SK-N-SH (cell line): ENCODE measurements around the gene SLC5A11. TPM values are rescaled to one million over a fixed set of nuclear protein-coding genes. Genes with fewer than 3 reads are reported as not detected.

ENCODE experiments used
- CTCF ChIA-PET: fragments of 300-600, 350-600 bp; formaldehyde crosslinking; extraction: SDS; loops from one replicate; lab custom pipeline; 2021; lab: Yijun Ruan, JAX
- POLR2A ChIA-PET: fragments of 350-600 bp; sonication (Branson Sonifier 250); formaldehyde crosslinking; extraction: SDS; loops from one replicate; lab custom pipeline; 2020; ENCODE audit warnings: antibody characterized with exemption, inconsistent platforms; lab: Yijun Ruan, JAX
- DNase-seq: peaks from one replicate; pipeline ENCODE4 v3.0.0; 2012
- H2AFZ ChIP-seq: fragments of 200-600 bp; sonication (generic); 2 replicates; pipeline ENCODE4 v1.8.1; 2016; ENCODE audit warnings: antibody characterized with exemption, mild to moderate bottlenecking, low read depth
- H3F3A ChIP-seq: fragments of 200-600 bp; sonication (generic); replicated peaks from 2 replicates; pipeline ENCODE3; 2016; ENCODE audit warnings: antibody characterized with exemption, mild to moderate bottlenecking; ENCODE audit not compliant: insufficient read depth
- H3K27ac ChIP-seq, 2 experiments: fragments of 200-500 bp in 1 of 2; fragments of 200-600 bp in 1 of 2; sonication (Bioruptor generic) in 1 of 2; sonication (generic), shearing (Covaris generic) in 1 of 2; 2 replicates each; pipeline versions ENCODE4 v1.5.1 to v1.6.1; 2014 to 2016; ENCODE audit warnings: low read depth in 2 of 2, inconsistent platforms in 1 of 2, low read length in 1 of 2, mild to moderate bottlenecking in 1 of 2, mixed read lengths in 1 of 2
- H3K27me3 ChIP-seq: fragments of 200-600 bp; sonication (generic), shearing (Covaris generic); 2 replicates; pipeline ENCODE4 v1.6.1; 2016; ENCODE audit warnings: mixed run types; ENCODE audit not compliant: insufficient read depth
- H3K36me3 ChIP-seq, 2 experiments: fragments of 200-500 bp in 1 of 2; fragments of 200-600 bp in 1 of 2; sonication (Bioruptor generic) in 1 of 2; sonication (generic) in 1 of 2; replicated peaks in 1 of 2; 2 replicates each; pipeline versions ENCODE3 to v1.5.1; 2014 to 2016; ENCODE audit warnings: low read length in 1 of 2, mild to moderate bottlenecking in 1 of 2; ENCODE audit not compliant: insufficient read depth in 2 of 2, control insufficient read depth in 1 of 2
- H3K4me1 ChIP-seq, 2 experiments: fragments of 200-500 bp in 1 of 2; fragments of 200-600 bp in 1 of 2; sonication (Bioruptor generic) in 1 of 2; sonication (generic), shearing (Covaris generic) in 1 of 2; 2 replicates each; pipeline versions ENCODE4 v1.5.1 to v1.6.1; 2014 to 2016; ENCODE audit warnings: low read depth in 1 of 2, low read length in 1 of 2, mixed run types in 1 of 2; ENCODE audit not compliant: insufficient read depth in 2 of 2, control insufficient read depth in 1 of 2
- H3K4me2 ChIP-seq: fragments of 200-600 bp; sonication (generic), shearing (Covaris generic); 2 replicates; pipeline ENCODE4 v1.6.1; 2017; ENCODE audit warnings: mixed run types
- H3K4me3 ChIP-seq, 2 experiments: fragments of 200-500 bp in 1 of 2; fragments of 200-600 bp in 1 of 2; sonication (Bioruptor generic) in 1 of 2; sonication (generic), shearing (Covaris generic) in 1 of 2; 2 replicates each; pipeline versions ENCODE4 v1.5.1 to v1.8.1; 2014 to 2016; ENCODE audit warnings: low read depth in 2 of 2, inconsistent platforms in 1 of 2, low read length in 1 of 2, mild to moderate bottlenecking in 1 of 2, mixed read lengths in 1 of 2, moderate library complexity in 1 of 2
- H3K79me2 ChIP-seq: fragments of 200-600 bp; sonication (generic); 2 replicates; pipeline ENCODE4 v1.8.1; 2017; ENCODE audit warnings: mild to moderate bottlenecking; ENCODE audit not compliant: insufficient read depth
- H3K9ac ChIP-seq: fragments of 200-600 bp; sonication (generic); 2 replicates; pipeline ENCODE4 v1.6.1; 2017; ENCODE audit warnings: mixed run types
- H3K9me2 ChIP-seq: fragments of 200-600 bp; sonication (generic); 2 replicates; pipeline ENCODE4 v1.6.1; 2017; ENCODE audit warnings: mixed run types
- H3K9me3 ChIP-seq: fragments of 200-600 bp; sonication (generic); 2 replicates; pipeline ENCODE4 v1.6.1; 2017; ENCODE audit warnings: mixed run types, mild to moderate bottlenecking, moderate library complexity
- H4K20me1 ChIP-seq: fragments of 200-600 bp; sonication (generic); 2 replicates; pipeline ENCODE4 v1.6.1; 2017; ENCODE audit warnings: mild to moderate bottlenecking, mixed run types; ENCODE audit not compliant: insufficient read depth
- CHD2 ChIP-seq: fragments of 150-350 bp; IDR thresholded peaks from 2 replicates; pipeline ENCODE4 v1.6.1; 2018; ENCODE audit warnings: low read length; ENCODE audit not compliant: partially characterized antibody
- ELF1 ChIP-seq: IDR thresholded peaks from 2 replicates; pipeline ENCODE4 v1.4.0; 2012
- FOXJ3 ChIP-seq: sonication (generic); formaldehyde crosslinking; IDR thresholded peaks from 2 replicates; pipeline ENCODE4 v1.5.1; 2020; ENCODE audit warnings: mild to moderate bottlenecking, missing genetic modification reagents
- GABPA ChIP-seq: IDR thresholded peaks from 2 replicates; pipeline ENCODE4 v1.4.0; 2012; ENCODE audit warnings: low read depth, mild to moderate bottlenecking
- GATA2 ChIP-seq: sonication (generic); formaldehyde crosslinking; IDR thresholded peaks from 2 replicates; pipeline ENCODE4 v1.5.0; 2020; ENCODE audit warnings: mild to moderate bottlenecking, missing genetic modification reagents
- MEF2A ChIP-seq: IDR thresholded peaks from 2 replicates; pipeline ENCODE4 v1.4.0; 2012; ENCODE audit warnings: low read depth, borderline replicate concordance
- MXI1 ChIP-seq: IDR thresholded peaks from 2 replicates; pipeline ENCODE4 v1.6.1; 2012; ENCODE audit warnings: mild to moderate bottlenecking, low read depth, low read length, improper control_type of control experiment
- PBX3 ChIP-seq: IDR thresholded peaks from 2 replicates; pipeline ENCODE4; 2012
- RAD21 ChIP-seq: IDR thresholded peaks from 2 replicates; pipeline ENCODE4 v1.6.1; 2012; ENCODE audit warnings: mild to moderate bottlenecking, low read length
- RFX5 ChIP-seq: IDR thresholded peaks from 2 replicates; pipeline ENCODE4 v1.6.1; 2012; ENCODE audit warnings: mild to moderate bottlenecking, improper control_type of control experiment, low read length
- RXRA ChIP-seq: IDR thresholded peaks from 2 replicates; pipeline ENCODE4 v1.4.0; 2012; ENCODE audit warnings: low read depth, mild to moderate bottlenecking, borderline replicate concordance
- SMC3 ChIP-seq: IDR thresholded peaks from 2 replicates; pipeline ENCODE4 v1.6.1; 2012; ENCODE audit warnings: low read depth, low read length, improper control_type of control experiment
- TAF1 ChIP-seq: IDR thresholded peaks from 2 replicates; pipeline ENCODE4 v1.6.1; 2012; ENCODE audit warnings: low read depth, mild to moderate bottlenecking, low read length, moderate library complexity, borderline replicate concordance
- USF1 ChIP-seq: IDR thresholded peaks from 2 replicates; pipeline ENCODE4 v1.4.0; 2012; ENCODE audit warnings: low read depth, borderline replicate concordance
- USF2 ChIP-seq: fragments of 150-350 bp; IDR thresholded peaks from 2 replicates; pipeline ENCODE4 v1.6.1; 2017; ENCODE audit warnings: antibody characterized with exemption, low read length, low read depth, borderline replicate concordance
- YY1 ChIP-seq: IDR thresholded peaks from 2 replicates; pipeline ENCODE4 v1.4.0; 2012; ENCODE audit warnings: low read depth, mild to moderate bottlenecking
- ZBTB33 ChIP-seq: IDR thresholded peaks from 2 replicates; pipeline ENCODE4 v1.4.0; 2012; ENCODE audit warnings: low read depth, borderline replicate concordance
- WGBS: methylation state at CpG from one replicate; pipeline ENCODE4 v1.1.6; 2017; ENCODE audit warnings: low lambda C conversion rate; 5-methylcytosine and 5-hydroxymethylcytosine counted together
- polyA plus RNA-seq, 3 experiments: library from polyadenylated mRNA; depleted of rRNA; stranded (reverse); fragments of >200 nt; gene quantifications; 2 replicates each; pipeline ENCODE4 v1.2.3, GENCODE V29; 2012

SLC5A11 gene
- polyA plus RNA-seq, 1 of the 3 experiments (the other 2 are of a cell fraction), result not detected

GRCh38 chr16:24929409-24929808 lies 83.6 kb downstream of the SLC5A11 start:
- 95% methylated on average over 5 of the region's 5 CpGs for WGBS
- no peak for TF ChIP-seq USF1
- POLR2A ChIA-PET, result no interaction called here

GRCh38 chr16:24930440-24930839 lies 84.7 kb downstream of the SLC5A11 start:
- peaks cover 42 to 45% of the 10 kb centered on the region in 2 experiments for H3K36me3 ChIP-seq
- CTCF ChIA-PET, result no interaction called here
- POLR2A ChIA-PET, result no interaction called here

More at GRCh38 chr16:24929409-24929808, 83.6 kb downstream of the SLC5A11 start:
- Histone ChIP-seq H3K9me3 (no peaks in the 10 kb centered on the region), H3K36me3 (peaks cover 38 to 40% of the 10 kb centered on the region in 2 experiments), H3K79me2 (no peaks in the 10 kb centered on the region), H3K4me1 (no peaks in the 10 kb centered on the region), H3K9me2 (no peaks in the 10 kb centered on the region), H4K20me1 (no peaks in the 10 kb centered on the region), H3K27me3 (no peaks in the 10 kb centered on the region), H2AFZ (no peak overlapping the region), H3K9ac (no peak overlapping the region), H3K4me2 (no peak overlapping the region), H3K4me3 (no peak overlapping the region), H3K27ac (no peak overlapping the region), H3F3A (no peaks in the 10 kb centered on the region)
- CTCF ChIA-PET, result interaction anchor here (0.6 to 1.1 kb wide), 3 partner anchors 14 to 85 kb away, joined by 3 read pairs; no protein-coding TSS in a partner anchor
- DNase-seq, result no peak

More at GRCh38 chr16:24930440-24930839, 84.7 kb downstream of the SLC5A11 start:
- no peak overlapping the region for H2AFZ ChIP-seq
- H3K27ac ChIP-seq, result no peak overlapping the region
- no peaks in the 10 kb centered on the region for H4K20me1 ChIP-seq
- DNase-seq, result no peak
- H3K9ac ChIP-seq, result no peak overlapping the region
- H3K9me2 ChIP-seq, result no peaks in the 10 kb centered on the region
- no peaks in the 10 kb centered on the region for H3K9me3 ChIP-seq
- H3K79me2 ChIP-seq, result no peaks in the 10 kb centered on the region
- no peak overlapping the region for H3K4me2 ChIP-seq
- no peak overlapping the region for H3K4me3 ChIP-seq
- no peaks in the 10 kb centered on the region for H3K27me3 ChIP-seq
- H3F3A ChIP-seq, result no peaks in the 10 kb centered on the region
- WGBS, result 96% methylated on average over 6 of the region's 6 CpGs
- H3K4me1 ChIP-seq, result no peaks in the 10 kb centered on the region
- TF ChIP-seq FOXJ3 (CRISPR knock-in tag), result no peak
- no peak for TF ChIP-seq ELF1
- TF ChIP-seq MXI1, result no peak
- TF ChIP-seq ZBTB33, result no peak
- no peak for TF ChIP-seq GABPA
- no peak for TF ChIP-seq YY1
- no peak for TF ChIP-seq SMC3
- TF ChIP-seq MEF2A, result no peak
- no peak for TF ChIP-seq TAF1
- no peak for TF ChIP-seq RXRA
- no peak for TF ChIP-seq RFX5
- no peak for TF ChIP-seq PBX3
- no peak for TF ChIP-seq GATA2
- TF ChIP-seq USF2, result no peak
- no peak for TF ChIP-seq RAD21
- TF ChIP-seq CHD2, result no peak
- TF ChIP-seq USF1, result no peak
